Thyroid gland (tissue), 4 donors: ENCODE measurements around the gene GALNT1. TPM values are rescaled to one million over a fixed set of nuclear protein-coding genes. Genes with fewer than 3 reads are reported as not detected.

Experiments used
- DNase-seq, 2 donors: peaks; one replicate each; pipeline ENCODE4 v3.0.0-alpha.2; 2019
- H3K27ac ChIP-seq, 3 donors: fragments of 200-600 bp; sonication (generic); 1 replicate in 2 of 3; 2 replicates in 1 of 3; pipeline ENCODE4 v1.5.1; 2016 to 2019; ENCODE audit warnings: mild to moderate bottlenecking in 1 of 3, moderate library complexity in 1 of 3
- H3K27me3 ChIP-seq: fragments of 200-600 bp; sonication (generic); one replicate; pipeline ENCODE4 v1.5.1; 2019
- H3K36me3 ChIP-seq, 2 donors: fragments of 200-600 bp; sonication (generic); one replicate each; pipeline ENCODE4 v1.5.1; 2016 to 2019
- H3K4me1 ChIP-seq, 2 donors: fragments of 200-600 bp; sonication (generic); one replicate each; pipeline ENCODE4 v1.5.1; 2017 to 2019
- H3K4me3 ChIP-seq, 3 donors: fragments of 200-600 bp; sonication (generic); replicated peaks in 1 of 3; 1 replicate in 2 of 3; 2 replicates in 1 of 3; pipeline ENCODE4 v1.5.1; 2016; ENCODE audit warnings: mild to moderate bottlenecking in 1 of 3
- H3K9me3 ChIP-seq: fragments of 200-600 bp; sonication (generic); one replicate; pipeline ENCODE4 v1.5.1; 2017
- POLR2A ChIP-seq, 2 donors: fragments of 450-650 bp; IDR thresholded peaks; one replicate each; pipeline ENCODE4 v1.6.1; 2017; ENCODE audit warnings: antibody characterized with exemption in 2 of 2, mild to moderate bottlenecking in 2 of 2, moderate library complexity in 1 of 2
- WGBS, 2 donors: methylation state at CpG; one replicate each; pipeline ENCODE4 v1.1.5; 2017; 5-methylcytosine and 5-hydroxymethylcytosine counted together
- intact Hi-C: fragments of 100-400 bp; cut with DNase I; formaldehyde crosslinking; loops from one replicate; pipeline ENCODE4 v1.15.1; 2023
- total RNA-seq, 4 donors: library from RNA; depleted of rRNA; stranded (reverse); fragments of >200 nt; gene quantifications; one replicate each; pipeline ENCODE4 v1.2.3, GENCODE V29; 2016
- TF ChIP-seq, protein P1 (sequence below), 6 experiments: fragments of 200-600 bp in 3 of 6; fragments of 450-650 bp in 3 of 6; sonication (generic) in 3 of 6; IDR thresholded peaks; one replicate each; pipeline ENCODE4 v1.5.1; 2016 to 2019; ENCODE audit warnings: antibody characterized with exemption in 6 of 6, mild to moderate bottlenecking in 2 of 6, inconsistent platforms in 1 of 6, moderate library complexity in 1 of 6

The GALNT1 gene
- total RNA-seq, 4 donors from 2014 or later = 38.7 to 191 (median 46.3) TPM

DNA sequence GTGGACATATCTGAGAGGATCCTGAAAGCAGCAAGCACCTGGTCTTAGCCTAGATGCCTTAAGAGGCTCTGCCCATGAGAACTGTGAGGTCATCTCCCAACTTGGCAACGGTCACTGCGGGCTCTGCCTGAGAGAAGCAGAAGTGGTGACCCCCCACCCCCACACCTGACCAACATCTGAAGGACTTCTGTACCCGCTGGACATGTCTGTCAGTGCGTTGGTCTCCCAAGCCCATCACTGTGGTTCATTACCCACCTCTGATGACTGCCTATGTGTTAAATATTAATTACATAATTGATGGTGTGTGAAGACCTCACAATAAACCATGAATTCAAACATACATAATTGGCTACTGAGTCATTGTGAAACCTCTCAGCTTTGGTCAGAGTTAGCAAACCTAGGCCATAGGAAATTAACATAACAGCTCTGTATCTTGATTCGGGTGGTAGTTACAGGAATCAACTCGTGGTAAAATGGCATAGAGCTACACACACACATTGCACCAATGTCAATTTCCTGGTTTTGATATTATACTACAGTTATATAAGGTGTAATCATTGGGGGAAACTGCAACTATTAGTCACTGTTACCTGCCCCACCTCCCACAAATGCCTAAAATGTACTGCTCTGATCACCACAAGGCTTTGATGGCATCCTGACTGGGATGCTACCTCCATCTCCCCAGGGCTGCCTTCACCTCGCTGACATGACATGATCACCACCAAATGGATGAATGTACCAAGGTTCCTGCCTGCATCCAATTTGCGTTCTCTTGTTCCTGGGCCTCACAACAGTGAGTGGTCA, 4.3 kb upstream of the GALNT1 start:
- intact Hi-C loops = loop anchor here (10.0 kb wide), 1 partner anchor 62 kb away; no protein-coding TSS in a partner anchor
- Histone ChIP-seq H3K4me3 (no peak overlapping the region), H3K36me3 (no peaks in the 10 kb centered on the region), H3K27me3 (no peaks in the 10 kb centered on the region), H3K4me1 (peaks cover 0 to 4% of the 10 kb centered on the region in 2 donors), H3K27ac (no peak overlapping the region), H3K9me3 (no peaks in the 10 kb centered on the region)
- no peak for TF ChIP-seq POLR2A (IDR thresholded peaks at IDR 0.05)
- TF ChIP-seq, protein P1, sequence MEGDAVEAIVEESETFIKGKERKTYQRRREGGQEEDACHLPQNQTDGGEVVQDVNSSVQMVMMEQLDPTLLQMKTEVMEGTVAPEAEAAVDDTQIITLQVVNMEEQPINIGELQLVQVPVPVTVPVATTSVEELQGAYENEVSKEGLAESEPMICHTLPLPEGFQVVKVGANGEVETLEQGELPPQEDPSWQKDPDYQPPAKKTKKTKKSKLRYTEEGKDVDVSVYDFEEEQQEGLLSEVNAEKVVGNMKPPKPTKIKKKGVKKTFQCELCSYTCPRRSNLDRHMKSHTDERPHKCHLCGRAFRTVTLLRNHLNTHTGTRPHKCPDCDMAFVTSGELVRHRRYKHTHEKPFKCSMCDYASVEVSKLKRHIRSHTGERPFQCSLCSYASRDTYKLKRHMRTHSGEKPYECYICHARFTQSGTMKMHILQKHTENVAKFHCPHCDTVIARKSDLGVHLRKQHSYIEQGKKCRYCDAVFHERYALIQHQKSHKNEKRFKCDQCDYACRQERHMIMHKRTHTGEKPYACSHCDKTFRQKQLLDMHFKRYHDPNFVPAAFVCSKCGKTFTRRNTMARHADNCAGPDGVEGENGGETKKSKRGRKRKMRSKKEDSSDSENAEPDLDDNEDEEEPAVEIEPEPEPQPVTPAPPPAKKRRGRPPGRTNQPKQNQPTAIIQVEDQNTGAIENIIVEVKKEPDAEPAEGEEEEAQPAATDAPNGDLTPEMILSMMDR (IDR thresholded peaks at IDR 0.05) = no peak
- no peak for DNase-seq
- 83 to 92% methylated on average over 8 of the region's 8 CpGs for WGBS, 2 donors

DNA sequence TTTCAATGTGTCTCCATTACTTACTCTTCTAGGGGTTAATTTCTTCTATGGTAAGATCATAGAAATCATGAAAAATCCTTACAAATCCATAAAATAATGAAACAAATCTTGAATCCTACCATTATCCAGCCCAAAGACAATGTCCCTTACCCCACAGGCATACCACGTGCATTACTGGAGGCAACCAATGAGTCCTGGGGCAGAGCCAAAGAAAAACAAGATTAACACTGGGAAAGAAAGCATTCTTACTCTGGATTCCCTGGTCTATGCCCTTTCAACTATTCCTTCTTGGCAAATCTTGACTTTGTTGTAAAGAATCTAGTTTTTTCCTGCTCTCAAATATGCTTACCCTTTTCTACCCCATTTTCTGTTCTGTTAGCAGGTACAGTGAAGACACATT, 3.1 kb upstream of the GALNT1 start:
- H3K4me3 ChIP-seq = no peak overlapping the region
- H3K4me1 ChIP-seq = peaks cover 8 to 15% of the 10 kb centered on the region in 2 donors
- no peak overlapping the region for H3K27ac ChIP-seq
- no peaks in the 10 kb centered on the region for H3K27me3 ChIP-seq
- TF ChIP-seq, protein P1 (IDR thresholded peaks at IDR 0.05) = no peak
- TF ChIP-seq POLR2A (IDR thresholded peaks at IDR 0.05) = no peak
- 30 to 38% methylated on average over 1 of the region's 1 CpG for WGBS, 2 donors
- intact Hi-C loops = loop anchor here (10.0 kb wide), 1 partner anchor 64 kb away; no protein-coding TSS in a partner anchor
- DNase-seq = peak in 1 of 2 donors; percentile 6
- H3K36me3 ChIP-seq = no peaks in the 10 kb centered on the region
- H3K9me3 ChIP-seq = no peaks in the 10 kb centered on the region

DNA sequence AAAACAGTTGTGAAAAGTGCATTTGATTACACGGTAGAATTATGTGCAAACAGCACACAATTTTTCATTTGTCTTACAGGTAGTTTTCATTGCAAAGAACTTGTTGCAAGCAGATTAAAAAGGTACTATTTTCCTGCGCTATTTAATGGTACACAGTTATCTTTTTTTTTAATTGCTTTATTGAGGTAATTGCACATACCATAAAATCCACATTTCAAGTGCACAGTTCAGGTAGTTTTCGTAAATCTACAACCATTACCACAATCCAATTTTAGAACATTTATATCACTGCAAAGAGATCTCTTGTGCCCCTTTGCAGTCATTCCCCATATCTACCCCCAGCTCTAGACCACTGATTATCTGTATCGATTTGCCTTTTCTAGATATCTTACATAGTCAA, 2.6 kb upstream of the GALNT1 start:
- no peak overlapping the region for H3K27ac ChIP-seq
- H3K36me3 ChIP-seq = no peaks in the 10 kb centered on the region
- no peak overlapping the region for H3K4me3 ChIP-seq
- H3K27me3 ChIP-seq = no peaks in the 10 kb centered on the region
- 85 to 87% methylated on average over 4 of the region's 4 CpGs for WGBS, 2 donors
- intact Hi-C loops = loop anchor here (10.0 kb wide), 1 partner anchor 64 kb away; no protein-coding TSS in a partner anchor
- no peaks in the 10 kb centered on the region for H3K9me3 ChIP-seq
- peaks cover 10 to 18% of the 10 kb centered on the region in 2 donors for H3K4me1 ChIP-seq
- TF ChIP-seq, protein P1 (IDR thresholded peaks at IDR 0.05) = no peak
- no peak for TF ChIP-seq POLR2A (IDR thresholded peaks at IDR 0.05)
- no peak for DNase-seq

DNA sequence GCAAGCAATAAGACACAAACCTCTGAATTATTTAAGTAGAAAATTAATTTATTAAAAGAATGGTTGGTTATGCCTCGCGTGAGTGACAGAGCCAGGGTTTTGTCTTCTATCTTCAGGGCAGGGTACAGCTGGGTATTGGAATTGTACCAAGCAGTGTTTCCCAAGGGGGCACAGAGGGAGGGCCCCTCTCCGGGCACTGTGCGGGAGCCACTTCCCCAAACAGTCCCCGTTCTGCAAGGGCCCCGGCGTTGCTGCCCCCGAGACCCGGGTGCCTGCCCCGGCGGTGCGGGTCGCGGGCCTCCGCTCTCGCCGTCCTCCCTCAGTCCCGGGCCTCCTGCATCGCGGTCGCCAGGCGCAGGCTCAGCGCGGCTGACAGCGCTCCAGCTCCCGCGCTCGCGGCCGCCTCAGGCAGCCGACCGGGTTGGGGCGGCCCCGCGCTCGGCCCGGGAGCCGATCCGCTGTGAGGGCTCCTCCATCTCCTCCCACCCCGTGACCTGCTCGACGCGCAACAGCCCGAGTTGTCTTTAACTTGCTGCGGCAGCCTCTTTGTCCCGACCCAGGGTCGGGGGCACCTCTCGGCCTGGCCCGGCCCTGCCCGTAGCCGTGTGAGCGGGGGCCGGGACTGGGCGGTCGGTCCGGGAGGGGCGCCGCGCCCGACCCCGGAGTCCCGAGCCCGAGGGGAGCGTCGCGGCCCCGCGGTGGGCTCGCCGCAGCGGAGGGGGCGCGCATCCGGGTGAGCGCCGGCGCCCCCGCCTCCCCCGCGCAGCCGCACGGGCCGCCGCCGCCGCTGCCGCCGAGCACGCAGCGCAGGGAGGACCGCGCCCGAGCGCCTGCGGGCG, 620 bp upstream of the GALNT1 start:
- peaks cover 10 to 18% of the 10 kb centered on the region in 2 donors for H3K4me1 ChIP-seq
- peak overlapping the region; percentile 44 to 82 (median 82) for H3K4me3 ChIP-seq
- H3K36me3 ChIP-seq = no peaks in the 10 kb centered on the region
- H3K27ac ChIP-seq = peak overlapping the region; percentile 87 to 92 (median 88)
- WGBS, 2 donors = 1 to 4% methylated on average over 5 to 12 of the region's 96 CpGs
- peak; percentile 60 to 65 for DNase-seq
- H3K9me3 ChIP-seq = no peaks in the 10 kb centered on the region
- TF ChIP-seq, protein P1 (IDR thresholded peaks at IDR 0.05) = no peak
- TF ChIP-seq POLR2A (IDR thresholded peaks at IDR 0.05) = peak in 1 of 2 donors; percentile 51
- intact Hi-C loops = loop anchor here (10.0 kb wide), 1 partner anchor 124 kb away; no protein-coding TSS in a partner anchor
- H3K27me3 ChIP-seq = no peaks in the 10 kb centered on the region
